Measurements from ENCODE around the gene ORAI3. TPM values are rescaled to one million over a fixed set of nuclear protein-coding genes. Genes with fewer than 3 reads are reported as not detected.

ORAI3 gene
- 30.2 TPM for total RNA-seq
- long read RNA-seq, transcript ORAI3-201 (2 exons, 2,206 nt), result major isoform, 57 of 66 reads
- long read RNA-seq, partial matches to known transcripts, result 1 of 66 reads
- long read RNA-seq, other reads (novel, unspliced or antisense), result 4 of 66 reads

DNA sequence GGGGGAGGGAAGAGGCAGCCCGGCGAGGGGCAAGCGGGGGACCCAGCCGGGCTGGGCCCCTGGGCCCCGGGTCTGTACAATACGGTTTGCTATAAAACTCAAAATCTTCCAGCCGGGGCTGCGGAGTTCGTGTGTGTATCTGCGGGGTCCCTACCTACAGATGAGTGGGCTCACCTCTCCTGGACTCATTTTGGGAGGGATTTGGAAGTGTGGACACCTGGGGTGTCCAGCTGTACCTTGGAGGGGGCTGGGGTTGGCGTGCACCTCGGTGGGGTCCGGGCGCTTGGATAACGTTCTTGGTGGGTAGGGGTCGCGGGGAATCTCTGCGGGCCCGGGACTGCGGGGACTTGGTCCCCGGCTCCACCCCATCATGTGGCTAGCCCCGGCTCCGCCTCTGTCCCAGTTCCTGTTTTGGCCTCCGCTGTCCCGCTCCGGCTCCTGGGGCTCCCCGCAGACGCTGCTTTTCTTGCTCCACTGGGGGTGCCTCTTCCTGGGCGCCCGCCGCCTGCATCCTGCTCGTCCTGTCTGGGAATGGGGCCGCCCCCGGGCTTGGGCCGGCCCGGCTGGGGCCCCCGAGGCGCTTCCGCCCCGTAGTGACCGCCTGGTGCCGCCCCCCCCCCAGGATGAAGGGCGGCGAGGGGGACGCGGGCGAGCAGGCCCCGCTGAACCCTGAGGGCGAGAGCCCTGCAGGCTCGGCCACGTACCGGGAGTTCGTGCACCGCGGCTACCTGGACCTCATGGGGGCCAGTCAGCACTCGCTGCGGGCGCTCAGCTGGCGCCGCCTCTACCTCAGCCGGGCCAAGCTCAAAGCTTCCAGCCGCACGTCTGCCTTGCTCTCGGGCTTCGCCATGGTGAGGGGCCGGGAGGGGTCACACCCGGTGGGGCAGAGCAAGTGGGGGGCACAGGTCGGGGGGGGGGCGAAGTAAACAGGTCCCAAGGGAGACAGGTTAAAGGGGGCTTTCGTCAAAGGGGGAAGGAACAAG lies at the start of gene ORAI3:
ORAI3 (plus strand) TSS at position 402 of the 983 bp plus-strand sequence; CDS start at position 624, 222 bp downstream.
- no peaks in the 10 kb centered on the region for H3K9me3 ChIP-seq
- H3K4me1 ChIP-seq, result peaks cover 46% of the 10 kb centered on the region
- H3K27me3 ChIP-seq (ENCODE audit: low read depth), result no peaks in the 10 kb centered on the region
- ATAC-seq (peak; percentile 85 to 86), DNase-seq (peak; percentile 91)
- TF ChIP-seq, protein P1, sequence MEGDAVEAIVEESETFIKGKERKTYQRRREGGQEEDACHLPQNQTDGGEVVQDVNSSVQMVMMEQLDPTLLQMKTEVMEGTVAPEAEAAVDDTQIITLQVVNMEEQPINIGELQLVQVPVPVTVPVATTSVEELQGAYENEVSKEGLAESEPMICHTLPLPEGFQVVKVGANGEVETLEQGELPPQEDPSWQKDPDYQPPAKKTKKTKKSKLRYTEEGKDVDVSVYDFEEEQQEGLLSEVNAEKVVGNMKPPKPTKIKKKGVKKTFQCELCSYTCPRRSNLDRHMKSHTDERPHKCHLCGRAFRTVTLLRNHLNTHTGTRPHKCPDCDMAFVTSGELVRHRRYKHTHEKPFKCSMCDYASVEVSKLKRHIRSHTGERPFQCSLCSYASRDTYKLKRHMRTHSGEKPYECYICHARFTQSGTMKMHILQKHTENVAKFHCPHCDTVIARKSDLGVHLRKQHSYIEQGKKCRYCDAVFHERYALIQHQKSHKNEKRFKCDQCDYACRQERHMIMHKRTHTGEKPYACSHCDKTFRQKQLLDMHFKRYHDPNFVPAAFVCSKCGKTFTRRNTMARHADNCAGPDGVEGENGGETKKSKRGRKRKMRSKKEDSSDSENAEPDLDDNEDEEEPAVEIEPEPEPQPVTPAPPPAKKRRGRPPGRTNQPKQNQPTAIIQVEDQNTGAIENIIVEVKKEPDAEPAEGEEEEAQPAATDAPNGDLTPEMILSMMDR (IDR thresholded peaks at IDR 0.05), result no peak
- intact Hi-C loops (cut with DNase I), result no loop called here
- H3K4me3 ChIP-seq, result peak within 1 kb of the TSS; percentile 91
- H3K36me3 ChIP-seq, result peaks cover 11% of the 10 kb centered on the region
- peak within 1 kb of the TSS; percentile 94 for H3K27ac ChIP-seq

DNA sequence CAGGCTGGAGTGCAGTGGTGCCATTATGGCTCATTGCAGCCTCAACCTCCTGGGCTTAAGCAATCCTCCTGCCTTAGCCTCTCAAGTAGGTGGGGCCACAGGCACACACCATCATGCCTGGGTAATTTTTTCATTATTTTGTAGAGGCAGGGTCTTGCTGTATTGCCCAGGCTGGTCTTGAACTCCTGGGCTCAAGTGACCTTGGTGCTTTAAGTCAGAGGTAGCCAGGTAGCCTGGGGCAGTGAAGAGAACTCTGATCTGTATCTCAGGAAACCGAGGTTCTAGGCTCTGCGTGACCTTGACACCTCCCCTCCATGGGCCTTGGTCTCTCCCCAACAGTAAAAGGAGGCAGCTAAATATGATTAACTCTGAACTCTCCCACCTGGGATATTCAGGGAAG lies 49.1 kb upstream of the ORAI3 start:
- Histone ChIP-seq H3K4me1 (peaks cover 59% of the 10 kb centered on the region), H3K36me3 (no peaks in the 10 kb centered on the region), H3K4me3 (no peak overlapping the region), H3K9me3 (no peaks in the 10 kb centered on the region), H3K27me3 (ENCODE audit: low read depth) (no peaks in the 10 kb centered on the region), H3K27ac (no peak overlapping the region)
- ATAC-seq (no peak), DNase-seq (no peak)
- intact Hi-C loops (cut with DNase I), result no loop called here
- TF ChIP-seq, protein P1 (IDR thresholded peaks at IDR 0.05), result no peak

DNA sequence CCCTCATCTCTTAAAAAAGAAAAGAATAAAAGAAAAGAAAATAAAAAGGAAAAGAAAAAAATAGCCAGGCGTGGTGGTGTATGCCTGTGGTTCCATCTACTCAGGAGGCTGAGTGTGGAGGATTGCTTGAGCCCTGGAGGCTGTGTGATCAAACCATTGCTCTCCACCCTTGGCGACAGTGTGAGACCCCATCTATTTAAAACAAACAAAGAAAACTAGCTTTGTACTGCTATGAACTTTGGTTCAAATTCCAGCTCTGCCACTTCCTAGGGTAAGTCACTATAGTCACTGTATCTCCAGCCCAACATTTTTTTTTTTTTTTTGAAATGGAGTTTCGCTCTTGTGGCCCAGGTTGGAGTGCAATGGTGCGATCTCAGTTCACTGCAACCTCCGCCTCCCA lies 48.3 kb upstream of the ORAI3 start:
- Histone ChIP-seq H3K36me3 (no peaks in the 10 kb centered on the region), H3K9me3 (no peaks in the 10 kb centered on the region), H3K4me1 (peaks cover 54% of the 10 kb centered on the region), H3K27me3 (ENCODE audit: low read depth) (no peaks in the 10 kb centered on the region), H3K4me3 (no peak overlapping the region), H3K27ac (no peak overlapping the region)
- intact Hi-C loops (cut with DNase I), result no loop called here
- TF ChIP-seq, protein P1 (IDR thresholded peaks at IDR 0.05), result no peak
- DNase-seq (no peak), ATAC-seq (no peak)

DNA sequence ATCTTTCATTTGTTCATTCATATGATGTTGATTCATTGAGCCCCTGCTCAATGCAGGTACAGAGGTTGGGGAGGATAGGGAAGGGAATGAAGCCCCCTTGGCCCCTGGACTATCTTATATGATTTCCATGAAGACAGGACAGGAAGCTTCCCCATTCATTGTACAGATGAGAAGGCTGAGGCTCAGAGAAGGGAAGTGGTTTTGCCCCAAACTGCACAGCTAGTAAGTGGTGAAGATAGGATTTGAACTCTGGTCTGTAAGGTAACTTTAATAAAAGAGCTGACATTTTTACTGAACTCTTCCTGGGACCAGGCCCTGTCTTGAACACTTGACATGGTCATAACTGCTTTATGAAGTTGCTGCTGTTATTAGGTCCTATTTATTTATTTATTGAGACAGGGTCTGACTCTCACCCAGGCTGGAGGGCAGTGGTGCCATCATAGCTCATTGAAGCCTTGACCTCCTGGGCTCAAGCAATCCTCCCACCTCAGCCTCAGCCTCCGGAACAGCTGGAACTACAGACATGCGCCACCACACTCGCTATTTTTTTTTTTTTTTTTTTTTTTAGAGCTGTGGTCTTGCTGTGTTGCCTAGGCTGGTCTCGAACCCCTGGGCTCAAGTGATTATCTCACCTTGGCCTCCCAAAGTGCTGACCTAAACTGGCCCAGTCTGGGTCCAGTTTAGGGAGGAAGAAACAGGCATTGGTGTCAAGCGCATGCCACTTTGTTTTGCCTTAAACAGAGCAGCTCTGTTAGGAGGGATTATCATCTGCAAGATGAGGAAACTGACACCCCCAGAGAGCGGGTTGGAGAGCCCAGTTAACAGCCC lies 47.5 kb upstream of the ORAI3 start:
- TF ChIP-seq, protein P1 (IDR thresholded peaks at IDR 0.05), result no peak
- Histone ChIP-seq H3K27me3 (ENCODE audit: low read depth) (no peaks in the 10 kb centered on the region), H3K36me3 (no peaks in the 10 kb centered on the region), H3K9me3 (no peaks in the 10 kb centered on the region), H3K27ac (peak overlapping the region; percentile 91), H3K4me3 (peak overlapping the region; percentile 60), H3K4me1 (peaks cover 47% of the 10 kb centered on the region)
- DNase-seq (no peak), ATAC-seq (no peak)
- intact Hi-C loops (cut with DNase I), result no loop called here

Measured in lower lobe of right lung (tissue), 2 donors.